Activated CD4-positive, alpha-beta T cell treated with anti-CD3 and anti-CD28 coated beads, Interleukin-2, amount 10 ng/mL, durations not matched to agents 7 days and 5 days (primary cell): ENCODE results near the gene ZSWIM6. TPM values are rescaled to one million over a fixed set of nuclear protein-coding genes. Genes with fewer than 3 reads are reported as not detected.

Experiments
- CTCF ChIA-PET: fragments of 350-600 bp; sonication (Branson Sonifier 250); formaldehyde crosslinking; loops from one replicate; lab custom pipeline; 2021; ENCODE audit warnings: antibody characterized with exemption; lab: Charles Lee
- POLR2A ChIA-PET: fragments of 350-600 bp; sonication (Branson Sonifier 250); formaldehyde crosslinking; loops from one replicate; lab custom pipeline; 2021; ENCODE audit warnings: antibody characterized with exemption; lab: Charles Lee
- DNase-seq: peaks from one replicate; pipeline ENCODE4 v3.0.0-alpha.2; 2020
- H3K27ac Mint-ChIP-seq: one replicate; pipeline ENCODE4 v1.8.0; 2021; ENCODE audit warnings: mild to moderate bottlenecking, moderate library complexity, mixed read lengths
- H3K27me3 Mint-ChIP-seq: one replicate; pipeline ENCODE4 v1.8.0; 2021; ENCODE audit warnings: mixed read lengths
- H3K36me3 Mint-ChIP-seq: one replicate; pipeline ENCODE4 v1.8.0; 2021; ENCODE audit warnings: low read depth, mixed read lengths
- H3K4me1 Mint-ChIP-seq: one replicate; pipeline ENCODE4 v1.8.0; 2021; ENCODE audit warnings: mixed read lengths
- H3K4me3 Mint-ChIP-seq: one replicate; pipeline ENCODE4 v1.8.0; 2021; ENCODE audit warnings: mild to moderate bottlenecking, moderate library complexity, mixed read lengths
- H3K9me3 Mint-ChIP-seq: one replicate; pipeline ENCODE4 v1.8.0; 2021; ENCODE audit warnings: mixed read lengths
- total RNA-seq, 2 experiments: library from RNA; stranded (reverse); gene quantifications; one replicate each; pipeline ENCODE4 v1.2.3, GENCODE V29; 2021

Gene ZSWIM6
- total RNA-seq, 2 experiments from 2014 or later, result 3.8 to 4.3 TPM

- Mint-ChIP-seq H3K36me3 (no peaks in the 10 kb centered on the region), H3K9me3 (no peaks in the 10 kb centered on the region), H3K27me3 (no peaks in the 10 kb centered on the region), H3K4me1 (peaks cover under 1% of the 10 kb centered on the region), H3K27ac (no peak overlapping the region), H3K4me3 (no peak overlapping the region)
- CTCF ChIA-PET, result interaction anchor here (1.0 kb wide), 1 partner anchor 13 kb away, joined by 3 read pairs; no protein-coding TSS in a partner anchor
- POLR2A ChIA-PET, result no interaction called here
- DNase-seq, result no peak
These were observed 34.0 kb upstream of the ZSWIM6 start for GRCh38 chr5:61298066-61298465.

GRCh38 chr5:61298580-61298979 lies 33.5 kb upstream of the ZSWIM6 start:
- no peaks in the 10 kb centered on the region for H3K36me3 Mint-ChIP-seq
- ChIA-PET CTCF (interaction anchor here (1.0 kb wide), 1 partner anchor 14 kb away, joined by 3 read pairs; no protein-coding TSS in a partner anchor), POLR2A (no interaction called here)
- H3K9me3 Mint-ChIP-seq, result no peaks in the 10 kb centered on the region
- no peak for DNase-seq
- no peak overlapping the region for H3K4me3 Mint-ChIP-seq
- no peak overlapping the region for H3K27ac Mint-ChIP-seq
- H3K4me1 Mint-ChIP-seq, result peaks cover 5% of the 10 kb centered on the region
- no peaks in the 10 kb centered on the region for H3K27me3 Mint-ChIP-seq

GRCh38 chr5:61299261-61299681 lies 32.8 kb upstream of the ZSWIM6 start:
- POLR2A ChIA-PET, result no interaction called here
- Mint-ChIP-seq H3K36me3 (no peaks in the 10 kb centered on the region), H3K27ac (no peak overlapping the region), H3K27me3 (no peaks in the 10 kb centered on the region), H3K4me3 (no peak overlapping the region), H3K4me1 (peaks cover 6% of the 10 kb centered on the region), H3K9me3 (no peaks in the 10 kb centered on the region)
- DNase-seq, result no peak
- CTCF ChIA-PET, result interaction anchor here (1.0 kb wide), 2 partner anchors 15 kb away, joined by 3 to 4 read pairs; no protein-coding TSS in a partner anchor

- Mint-ChIP-seq H3K36me3 (no peaks in the 10 kb centered on the region), H3K9me3 (no peaks in the 10 kb centered on the region), H3K4me3 (no peak overlapping the region), H3K27me3 (no peaks in the 10 kb centered on the region), H3K27ac (no peak overlapping the region), H3K4me1 (peaks cover 9% of the 10 kb centered on the region)
- POLR2A ChIA-PET, result no interaction called here
- DNase-seq, result no peak
- CTCF ChIA-PET, result interaction anchor here (1.3 kb wide), 1 partner anchor 10 kb away, joined by 3 read pairs; no protein-coding TSS in a partner anchor
These were observed 30.5 kb upstream of the ZSWIM6 start for GRCh38 chr5:61301341-61302199.

GRCh38 chr5:61302200-61302563 lies 29.9 kb upstream of the ZSWIM6 start:
- Mint-ChIP-seq H3K4me3 (no peak overlapping the region), H3K36me3 (no peaks in the 10 kb centered on the region), H3K4me1 (peaks cover 14% of the 10 kb centered on the region), H3K9me3 (no peaks in the 10 kb centered on the region), H3K27me3 (no peaks in the 10 kb centered on the region), H3K27ac (no peak overlapping the region)
- no peak for DNase-seq
- ChIA-PET POLR2A (no interaction called here), CTCF (interaction anchor here (0.6 to 1.3 kb wide), 2 partner anchors 9 to 155 kb away, joined by 3 read pairs; no protein-coding TSS in a partner anchor)

GRCh38 chr5:61303346-61303745 lies 28.7 kb upstream of the ZSWIM6 start:
- no peaks in the 10 kb centered on the region for H3K36me3 Mint-ChIP-seq
- ChIA-PET POLR2A (interaction anchor here (0.5 kb wide), 1 partner anchor 1329 kb away, joined by 5 read pairs; no protein-coding TSS in a partner anchor), CTCF (interaction anchor here (0.7 to 1.7 kb wide), 7 partner anchors 8 to 42 kb away, joined by 3 to 8 read pairs (median 3); no protein-coding TSS in a partner anchor)
- peaks cover 19% of the 10 kb centered on the region for H3K4me1 Mint-ChIP-seq
- no peak overlapping the region for H3K4me3 Mint-ChIP-seq
- H3K27me3 Mint-ChIP-seq, result no peaks in the 10 kb centered on the region
- no peak overlapping the region for H3K27ac Mint-ChIP-seq
- no peak for DNase-seq
- no peaks in the 10 kb centered on the region for H3K9me3 Mint-ChIP-seq

GRCh38 chr5:61304590-61305381 lies 27.3 kb upstream of the ZSWIM6 start:
- POLR2A ChIA-PET, result no interaction called here
- Mint-ChIP-seq H3K4me3 (no peak overlapping the region), H3K4me1 (peaks cover 19% of the 10 kb centered on the region), H3K9me3 (no peaks in the 10 kb centered on the region), H3K36me3 (no peaks in the 10 kb centered on the region), H3K27ac (no peak overlapping the region), H3K27me3 (no peaks in the 10 kb centered on the region)
- CTCF ChIA-PET, result interaction anchor here (1.0 to 1.7 kb wide), 4 partner anchors 8 to 40 kb away, joined by 3 to 8 read pairs (median 4); no protein-coding TSS in a partner anchor
- no peak for DNase-seq

GRCh38 chr5:61306531-61307131 lies 25.4 kb upstream of the ZSWIM6 start:
- peaks cover 19% of the 10 kb centered on the region for H3K4me1 Mint-ChIP-seq
- no peaks in the 10 kb centered on the region for H3K9me3 Mint-ChIP-seq
- DNase-seq, result no peak
- H3K4me3 Mint-ChIP-seq, result no peak overlapping the region
- ChIA-PET POLR2A (no interaction called here), CTCF (interaction anchor here (0.6 to 3.0 kb wide), 3 partner anchors 10 to 13 kb away, joined by 3 to 7 read pairs (median 5); no protein-coding TSS in a partner anchor)
- no peaks in the 10 kb centered on the region for H3K27me3 Mint-ChIP-seq
- peak overlapping the region; percentile 73 for H3K27ac Mint-ChIP-seq
- no peaks in the 10 kb centered on the region for H3K36me3 Mint-ChIP-seq

- ChIA-PET POLR2A (no interaction called here), CTCF (interaction anchor here (0.6 to 3.0 kb wide), 3 partner anchors 10 to 12 kb away, joined by 3 to 7 read pairs (median 5); no protein-coding TSS in a partner anchor)
- no peak overlapping the region for H3K4me3 Mint-ChIP-seq
These were observed 24.9 kb upstream of the ZSWIM6 start for GRCh38 chr5:61307191-61307590.

GRCh38 chr5:61307611-61308010 lies 24.4 kb upstream of the ZSWIM6 start:
- Mint-ChIP-seq H3K9me3 (no peaks in the 10 kb centered on the region), H3K36me3 (no peaks in the 10 kb centered on the region), H3K27me3 (no peaks in the 10 kb centered on the region), H3K4me1 (peaks cover 19% of the 10 kb centered on the region), H3K27ac (peak overlapping the region; percentile 11), H3K4me3 (no peak overlapping the region)
- ChIA-PET CTCF (interaction anchor here (3.0 kb wide), 1 partner anchor 12 kb away, joined by 7 read pairs; no protein-coding TSS in a partner anchor), POLR2A (no interaction called here)
- DNase-seq, result no peak

More at GRCh38 chr5:61307191-61307590, 24.9 kb upstream of the ZSWIM6 start:
- Mint-ChIP-seq H3K27ac (peak overlapping the region; percentile 73), H3K36me3 (no peaks in the 10 kb centered on the region), H3K9me3 (no peaks in the 10 kb centered on the region), H3K4me1 (peaks cover 19% of the 10 kb centered on the region), H3K27me3 (no peaks in the 10 kb centered on the region)
- no peak for DNase-seq

- no peaks in the 10 kb centered on the region for H3K27me3 Mint-ChIP-seq
- no peaks in the 10 kb centered on the region for H3K36me3 Mint-ChIP-seq
- no peaks in the 10 kb centered on the region for H3K9me3 Mint-ChIP-seq
- H3K4me3 Mint-ChIP-seq, result no peak overlapping the region
- no peak overlapping the region for H3K27ac Mint-ChIP-seq
- CTCF ChIA-PET, result interaction anchor here (0.7 to 3.0 kb wide), 4 partner anchors 11 to 31 kb away, joined by 3 to 7 read pairs (median 5); no protein-coding TSS in a partner anchor
- DNase-seq, result no peak
- H3K4me1 Mint-ChIP-seq, result peaks cover 13% of the 10 kb centered on the region
- POLR2A ChIA-PET, result no interaction called here
These were observed 23.3 kb upstream of the ZSWIM6 start for GRCh38 chr5:61308712-61309111.

GRCh38 chr5:61309115-61309514 lies 22.9 kb upstream of the ZSWIM6 start:
- Mint-ChIP-seq H3K36me3 (no peaks in the 10 kb centered on the region), H3K4me1 (peaks cover 13% of the 10 kb centered on the region), H3K27me3 (peaks cover 4% of the 10 kb centered on the region), H3K9me3 (no peaks in the 10 kb centered on the region), H3K4me3 (no peak overlapping the region), H3K27ac (no peak overlapping the region)
- no peak for DNase-seq
- ChIA-PET CTCF (interaction anchor here (0.7 to 3.0 kb wide), 4 partner anchors 10 to 32 kb away, joined by 3 to 7 read pairs (median 5); no protein-coding TSS in a partner anchor), POLR2A (no interaction called here)
